ENCODE results near the gene GABRD. TPM values are rescaled to one million over a fixed set of nuclear protein-coding genes. Genes with fewer than 3 reads are reported as not detected.
A peak's percentile ranks its signal among the peaks of the same experiment; 100 is the strongest.

GABRD gene
- total and polyA plus RNA-seq, 10 donors: 0.35 to 1.2 (median 0.94) TPM; not detected in 3

GRCh38 chr1:2024451-2024850 is 5.3 kb downstream of the GABRD start:
- peaks cover 0 to 71% (median 42%) of the 10 kb centered on the region in 7 donors for H3K27me3 ChIP-seq (replicated peaks in 1 of 7)
- TF ChIP-seq CTCF (IDR thresholded peaks at IDR 0.05 in 8 of 11, conservative IDR thresholded peaks at IDR 0.05 in 3 of 11): no peak
- no peak for TF ChIP-seq POLR2A (IDR thresholded peaks at IDR 0.05)
- no peak for TF ChIP-seq POLR2AphosphoS5 (IDR thresholded peaks at IDR 0.05)
- DNase-seq: no peak
- no peak overlapping the region for H3K4me3 ChIP-seq
- intact Hi-C loops (cut with DNase I; ENCODE audit: low total_unique reads): no loop called here
- H3K27ac ChIP-seq: peak overlapping the region in 1 of 8 donors; percentile 64
- no peaks in the 10 kb centered on the region for H3K36me3 ChIP-seq
- no peaks in the 10 kb centered on the region for H3K9me3 ChIP-seq
- peaks cover 0 to 40% (median 25%) of the 10 kb centered on the region in 6 donors for H3K4me1 ChIP-seq
- 72 to 84% (median 78%) methylated on average over 5 to 10 of the region's 10 CpGs for WGBS, 5 donors

DNA sequence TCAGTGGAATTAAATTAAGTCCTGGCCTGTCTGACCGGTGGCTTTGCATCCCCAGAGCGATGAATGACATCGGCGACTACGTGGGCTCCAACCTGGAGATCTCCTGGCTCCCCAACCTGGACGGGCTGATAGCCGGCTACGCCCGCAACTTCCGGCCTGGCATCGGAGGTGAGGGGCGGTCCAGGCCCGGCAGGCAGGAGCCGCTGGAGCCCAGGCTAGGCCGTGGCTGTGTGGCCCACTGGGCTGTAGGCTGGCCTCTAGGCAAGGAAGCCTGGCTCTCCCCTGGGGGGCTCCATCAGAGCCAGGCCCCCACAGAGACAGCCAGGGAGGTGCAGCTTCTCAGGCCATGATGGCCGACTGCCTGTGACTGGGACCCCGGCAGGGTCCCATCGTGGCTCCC is 5.7 kb downstream of the GABRD start:
- Histone ChIP-seq H3K4me3 (no peak overlapping the region), H3K27ac (peak overlapping the region in 5 of 8 donors; percentile 57 to 70 (median 64)), H3K36me3 (no peaks in the 10 kb centered on the region), H3K27me3 (replicated peaks in 1 of 7) (peaks cover 0 to 70% (median 37%) of the 10 kb centered on the region in 7 donors), H3K4me1 (peaks cover 0 to 40% (median 21%) of the 10 kb centered on the region in 6 donors), H3K9me3 (no peaks in the 10 kb centered on the region)
- TF ChIP-seq POLR2AphosphoS5 (IDR thresholded peaks at IDR 0.05): no peak
- TF ChIP-seq POLR2A (IDR thresholded peaks at IDR 0.05): no peak
- no peak for TF ChIP-seq CTCF (IDR thresholded peaks at IDR 0.05 in 8 of 11, conservative IDR thresholded peaks at IDR 0.05 in 3 of 11)
- 67 to 91% (median 89%) methylated on average over 9 to 18 of the region's 18 CpGs for WGBS, 5 donors
- intact Hi-C loops (cut with DNase I; ENCODE audit: low total_unique reads): no loop called here
- no peak for DNase-seq

GRCh38 chr1:2025491-2025981 is 6.4 kb downstream of the GABRD start:
- H3K4me1 ChIP-seq: peaks cover 0 to 43% (median 18%) of the 10 kb centered on the region in 6 donors
- peak; percentile 83 for DNase-seq
- 35 to 58% (median 44%) methylated on average over 13 to 39 of the region's 39 CpGs for WGBS, 5 donors
- peak overlapping the region in 1 of 8 donors; percentile 48 for H3K4me3 ChIP-seq
- no peaks in the 10 kb centered on the region for H3K36me3 ChIP-seq
- peaks cover 0 to 63% (median 31%) of the 10 kb centered on the region in 7 donors for H3K27me3 ChIP-seq (replicated peaks in 1 of 7)
- intact Hi-C loops (cut with DNase I; ENCODE audit: low total_unique reads): no loop called here
- H3K27ac ChIP-seq: peak overlapping the region in 7 of 8 donors; percentile 16 to 70 (median 63)
- H3K9me3 ChIP-seq: no peaks in the 10 kb centered on the region
- TF ChIP-seq POLR2AphosphoS5 (IDR thresholded peaks at IDR 0.05): peak; percentile 22 to 69 (median 56)
- no peak for TF ChIP-seq POLR2A (IDR thresholded peaks at IDR 0.05)
- no peak for TF ChIP-seq CTCF (IDR thresholded peaks at IDR 0.05 in 8 of 11, conservative IDR thresholded peaks at IDR 0.05 in 3 of 11)

- TF ChIP-seq POLR2AphosphoS5 (IDR thresholded peaks at IDR 0.05) (no peak), POLR2A (IDR thresholded peaks at IDR 0.05) (no peak), CTCF (IDR thresholded peaks at IDR 0.05 in 8 of 11, conservative IDR thresholded peaks at IDR 0.05 in 3 of 11) (no peak)
- no peaks in the 10 kb centered on the region for H3K36me3 ChIP-seq
- WGBS, 5 donors: 86 to 92% (median 89%) methylated on average over 36 to 46 of the region's 46 CpGs
- no peak overlapping the region for H3K4me3 ChIP-seq
- DNase-seq: no peak
- peaks cover 0 to 43% (median 18%) of the 10 kb centered on the region in 6 donors for H3K4me1 ChIP-seq
- H3K9me3 ChIP-seq: no peaks in the 10 kb centered on the region
- H3K27ac ChIP-seq: no peak overlapping the region
- H3K27me3 ChIP-seq (replicated peaks in 1 of 7): peaks cover 0 to 46% (median 6%) of the 10 kb centered on the region in 7 donors
- intact Hi-C loops (cut with DNase I; ENCODE audit: low total_unique reads): no loop called here
These were observed 8.9 kb downstream of the GABRD start for GRCh38 chr1:2027961-2028583.
